Measurements from ENCODE around the gene CRYBA4.
A peak's percentile ranks its signal among the peaks of the same experiment; 100 is the strongest.

CRYBA4 gene

GRCh38 chr22:26662160-26662559 is 40.4 kb downstream of the CRYBA4 start:
- DNase-seq = no peak

- DNase-seq = no peak
Observed at GRCh38 chr22:26663374-26663923, 41.7 kb downstream of the CRYBA4 start.

GRCh38 chr22:26665813-26666231 is 44.1 kb downstream of the CRYBA4 start:
- no peak for DNase-seq

GRCh38 chr22:26667140-26667539 is 45.4 kb downstream of the CRYBA4 start:
- DNase-seq = no peak

GRCh38 chr22:26669060-26669481 is 47.3 kb downstream of the CRYBA4 start:
- no peak for DNase-seq

GRCh38 chr22:26670459-26670858 is 48.7 kb downstream of the CRYBA4 start:
- DNase-seq = no peak

- DNase-seq = peak; percentile 54 to 60
Observed at GRCh38 chr22:26671317-26672059, 49.7 kb downstream of the CRYBA4 start.

GRCh38 chr22:26672060-26672471 is 50.3 kb downstream of the CRYBA4 start:
- DNase-seq = peak in 1 of 2 experiments; percentile 8

- peak; percentile 83 to 91 for DNase-seq
Observed at GRCh38 chr22:26672590-26673468, 51.1 kb downstream of the CRYBA4 start.

- peak in 1 of 2 experiments; percentile 35 for DNase-seq
Observed at GRCh38 chr22:26673486-26673885, 51.7 kb downstream of the CRYBA4 start.

GRCh38 chr22:26674211-26675190 is 52.7 kb downstream of the CRYBA4 start:
- DNase-seq = peak in 1 of 2 experiments; percentile 9

GRCh38 chr22:26675687-26676268 is 54.0 kb downstream of the CRYBA4 start:
- DNase-seq = no peak

GRCh38 chr22:26677217-26677616 is 55.5 kb downstream of the CRYBA4 start:
- no peak for DNase-seq

GRCh38 chr22:26679003-26679629 is 57.4 kb downstream of the CRYBA4 start:
- DNase-seq = peak; percentile 57 to 65
